Motor neuron (in vitro differentiated cells): ENCODE results near the gene MARCO. TPM values are rescaled to one million over a fixed set of nuclear protein-coding genes. Genes with fewer than 3 reads are reported as not detected.
A peak's percentile ranks its signal among the peaks of the same experiment; 100 is the strongest.

Experiments
- ATAC-seq, 8 experiments: fragments of 200-7000 bp; cut with Tn5 transposase; replicated peaks in 6 of 8; 2 replicates each; pipeline ENCODE4 v1.8.0; 2021; ENCODE audit warnings: mild to moderate bottlenecking in 8 of 8, moderate library complexity in 8 of 8
- H3K27ac ChIP-seq, 2 donors: fragments of 250-450 bp; sonication (Bioruptor Pico); 2 replicates each; pipeline ENCODE4 v1.9.0; 2021; ENCODE audit warnings: antibody characterized with exemption in 2 of 2, mild to moderate bottlenecking in 2 of 2, moderate library complexity in 1 of 2
- H3K4me1 ChIP-seq, 2 donors: fragments of 250-450 bp; sonication (Bioruptor Pico); replicated peaks in 1 of 2; 2 replicates each; pipeline ENCODE4 v1.6.1; 2021; ENCODE audit warnings: antibody characterized with exemption in 2 of 2, mild to moderate bottlenecking in 2 of 2, moderate library complexity in 1 of 2
- H3K4me3 ChIP-seq, 5 donors: fragments of 250-450 bp; sonication (Bioruptor Pico); 2 replicates each; pipeline ENCODE4 v1.9.0; 2021; ENCODE audit warnings: antibody characterized with exemption in 5 of 5, mild to moderate bottlenecking in 5 of 5, moderate library complexity in 4 of 5
- WGBS, 10 experiments: fragments of 450-650 bp; shearing (Covaris generic); methylation state at CpG; one replicate each; pipeline ENCODE4 v1.0.0; 2022; 5-methylcytosine and 5-hydroxymethylcytosine counted together
- in situ Hi-C, 9 experiments: fragments of 400-800 bp; cut with MboI; loops; one replicate each; pipeline ENCODE4 v1.15.0; 2021; ENCODE audit warnings: low sequenced_read_pairs in 9 of 9, low pct_unique_long_range_greater_than_20kb in 2 of 9; ENCODE audit not compliant: unreplicated experiment in 9 of 9
- total RNA-seq, 8 experiments: library from RNA; unstranded; fragments of 300-600 nt; gene quantifications; 2 replicates each; pipeline versions ENCODE4 v1.2.3 to v1.2.4, GENCODE V29; 2022

Gene MARCO, protein sequence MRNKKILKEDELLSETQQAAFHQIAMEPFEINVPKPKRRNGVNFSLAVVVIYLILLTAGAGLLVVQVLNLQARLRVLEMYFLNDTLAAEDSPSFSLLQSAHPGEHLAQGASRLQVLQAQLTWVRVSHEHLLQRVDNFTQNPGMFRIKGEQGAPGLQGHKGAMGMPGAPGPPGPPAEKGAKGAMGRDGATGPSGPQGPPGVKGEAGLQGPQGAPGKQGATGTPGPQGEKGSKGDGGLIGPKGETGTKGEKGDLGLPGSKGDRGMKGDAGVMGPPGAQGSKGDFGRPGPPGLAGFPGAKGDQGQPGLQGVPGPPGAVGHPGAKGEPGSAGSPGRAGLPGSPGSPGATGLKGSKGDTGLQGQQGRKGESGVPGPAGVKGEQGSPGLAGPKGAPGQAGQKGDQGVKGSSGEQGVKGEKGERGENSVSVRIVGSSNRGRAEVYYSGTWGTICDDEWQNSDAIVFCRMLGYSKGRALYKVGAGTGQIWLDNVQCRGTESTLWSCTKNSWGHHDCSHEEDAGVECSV
- total RNA-seq, result 1 to 10 TPM in 1 of 8 experiments, not detected in 7; 1.6 TPM

DNA sequence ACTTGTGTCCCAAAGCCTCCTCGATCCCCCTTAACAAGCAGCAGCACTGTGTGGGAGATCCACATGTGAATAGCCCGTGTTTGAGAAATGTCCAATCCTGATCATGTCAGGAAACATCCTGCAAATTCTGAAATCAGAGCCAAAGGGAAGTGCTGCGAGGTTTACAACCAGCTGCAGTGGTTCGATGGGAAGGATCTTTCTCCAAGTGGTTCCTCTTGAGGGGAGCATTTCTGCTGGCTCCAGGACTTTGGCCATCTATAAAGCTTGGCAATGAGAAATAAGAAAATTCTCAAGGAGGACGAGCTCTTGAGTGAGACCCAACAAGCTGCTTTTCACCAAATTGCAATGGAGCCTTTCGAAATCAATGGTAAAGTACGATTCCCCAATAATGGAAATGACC, at the start of gene MARCO:
MARCO (plus strand) TSS at position 164 of the 400 bp plus-strand sequence; CDS start at position 271, 107 bp downstream.
- no peak for ATAC-seq
- no peaks in the 10 kb centered on the region for H3K4me1 ChIP-seq
- in situ Hi-C loops, result no loop called here
- H3K4me3 ChIP-seq, result no peak within 1 kb of the TSS
- WGBS, 10 experiments, result 6 to 100% (median 67%) methylated on average over 1 to 7 of the region's 7 CpGs
- no peak within 1 kb of the TSS for H3K27ac ChIP-seq

DNA sequence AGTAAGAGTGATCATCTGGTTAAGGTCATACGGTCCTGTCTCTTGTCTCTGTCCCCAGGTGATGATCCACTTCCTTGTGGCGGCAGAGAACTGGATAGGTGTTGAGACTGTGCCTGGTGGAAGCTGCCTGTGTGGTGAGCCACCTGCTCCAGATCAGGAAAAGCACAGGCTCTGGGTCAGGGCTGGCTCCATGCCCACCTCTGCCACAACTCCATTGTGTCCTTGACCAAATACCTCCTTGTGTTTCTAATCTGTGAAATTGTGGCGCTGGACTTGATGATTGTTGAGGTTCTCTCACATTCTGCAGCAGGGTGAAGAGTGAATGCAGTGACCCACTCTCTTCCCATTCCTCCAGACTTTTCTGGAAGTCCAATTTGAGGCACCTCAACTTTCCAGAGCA, 48.9 kb upstream of the MARCO start:
- Histone ChIP-seq H3K4me1 (no peaks in the 10 kb centered on the region), H3K4me3 (no peak overlapping the region), H3K27ac (no peak overlapping the region)
- in situ Hi-C loops, result loop anchor here in 4 of 9 experiments (25.0 kb wide), 5 partner anchors 269 to 419 kb away; partner anchors contain the start of gene C1QL2 (in 1 of the 4)
- WGBS, 10 experiments, result 40 to 100% (median 83%) methylated on average over 1 to 3 of the region's 3 CpGs; no CpG with 5 or more reads in 5 of the 10 experiments
- ATAC-seq, result no peak

DNA sequence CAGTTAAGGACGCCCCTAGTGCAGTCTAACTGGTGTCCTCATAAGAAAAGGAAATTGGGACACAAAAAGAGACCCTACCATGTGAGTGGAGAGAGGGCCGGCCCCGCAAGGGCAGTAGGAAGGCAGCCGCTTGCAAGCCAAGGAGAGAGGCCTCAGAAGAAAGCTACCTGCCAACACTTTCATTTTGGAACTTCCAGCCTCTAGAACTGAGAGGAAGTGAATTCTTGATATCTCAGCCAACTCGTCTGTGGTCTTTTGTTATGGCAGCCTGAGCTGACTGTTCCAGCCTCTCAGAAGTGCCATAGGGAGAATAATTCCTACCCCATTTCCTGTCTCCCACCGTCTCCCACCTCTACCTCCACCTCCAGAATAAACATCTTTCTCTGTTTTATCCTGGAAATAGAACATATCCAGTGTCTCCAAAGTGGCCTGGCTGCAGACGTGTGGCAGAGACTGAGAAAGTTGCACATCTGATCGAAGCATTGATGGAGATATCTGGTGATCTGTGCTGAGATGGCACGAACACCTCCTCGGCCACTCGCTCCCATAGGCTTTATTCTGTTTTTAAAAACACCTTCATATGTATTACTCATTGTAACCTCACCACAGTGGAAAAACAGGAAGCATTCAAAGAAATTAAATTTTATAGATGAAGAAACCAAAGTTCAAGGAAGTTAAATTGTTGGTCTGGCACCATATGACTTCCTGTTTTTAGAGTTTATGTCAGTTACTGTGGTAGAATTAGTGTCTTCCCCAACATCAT, 39.5 kb upstream of the MARCO start:
- Histone ChIP-seq H3K27ac (no peak overlapping the region), H3K4me3 (no peak overlapping the region), H3K4me1 (no peaks in the 10 kb centered on the region)
- no peak for ATAC-seq
- WGBS, 10 experiments, result 47 to 89% (median 87%) methylated on average over 1 to 7 of the region's 11 CpGs; no CpG with 5 or more reads in 3 of the 10 experiments
- in situ Hi-C loops, result no loop called here

DNA sequence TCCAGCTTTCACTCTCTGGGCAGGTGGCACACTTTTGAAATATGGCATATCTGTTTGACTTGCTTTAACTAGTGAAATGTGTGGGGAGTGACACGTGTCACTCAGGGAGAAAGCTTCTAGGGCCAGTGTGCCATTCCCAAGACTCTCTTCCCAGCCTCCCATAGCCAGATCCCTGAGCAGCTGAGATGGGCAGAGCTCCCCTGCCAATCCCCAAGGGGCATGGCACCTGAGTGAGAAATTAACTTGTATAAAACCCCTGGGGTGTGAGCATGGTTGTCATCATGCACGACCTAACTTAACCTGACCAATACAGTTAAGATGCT, 39.0 kb upstream of the MARCO start:
- Histone ChIP-seq H3K27ac (no peak overlapping the region), H3K4me3 (no peak overlapping the region), H3K4me1 (no peaks in the 10 kb centered on the region)
- in situ Hi-C loops, result no loop called here
- no peak for ATAC-seq
- 0 to 100% (median 51%) methylated on average over 1 to 2 of the region's 2 CpGs; no CpG with 5 or more reads in 4 of the 10 experiments for WGBS, 10 experiments

DNA sequence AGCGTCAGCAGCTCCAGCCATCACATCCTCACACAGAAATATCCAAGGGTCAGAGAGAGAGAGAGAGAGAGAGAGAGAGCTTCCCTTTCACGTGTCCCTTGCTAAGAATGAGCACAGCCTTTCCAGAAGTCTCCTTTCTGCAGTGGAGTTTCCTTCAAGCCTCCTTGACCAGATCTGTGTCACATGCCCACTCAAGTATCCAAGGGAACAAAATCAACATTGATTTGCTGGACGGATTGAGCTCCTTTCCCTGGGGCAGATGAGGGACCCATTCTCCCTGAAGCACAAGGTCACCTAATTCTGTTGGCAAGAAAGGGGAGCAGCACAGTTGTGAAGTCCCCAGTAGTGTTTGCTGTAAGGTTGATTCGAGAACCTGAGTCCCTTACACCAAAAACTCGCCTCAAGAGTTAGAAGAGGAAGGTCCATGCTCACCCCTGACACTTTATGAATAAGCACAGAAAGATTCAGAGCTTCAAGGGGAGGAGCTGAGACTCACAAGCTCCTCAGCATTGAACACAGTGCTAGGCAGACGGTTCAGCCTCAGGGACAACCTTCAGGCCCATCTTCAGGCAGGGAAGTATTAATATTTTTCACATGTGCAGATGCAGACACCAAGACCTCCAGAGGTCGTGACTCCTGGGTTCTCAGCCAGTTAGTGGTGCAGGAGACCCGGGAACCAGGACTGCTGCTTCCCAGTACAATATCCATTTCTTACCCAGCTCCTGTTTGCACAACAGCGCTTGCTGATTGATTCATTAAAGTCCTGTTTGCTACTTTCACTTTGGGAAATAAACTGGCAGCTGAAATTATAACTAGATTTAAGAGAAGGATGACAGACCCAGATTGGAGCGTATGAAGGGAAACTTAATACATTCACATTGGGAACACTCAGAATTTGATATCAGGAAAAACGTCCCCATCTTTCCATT, 38.2 kb upstream of the MARCO start:
- Histone ChIP-seq H3K4me1 (no peaks in the 10 kb centered on the region), H3K4me3 (no peak overlapping the region), H3K27ac (no peak overlapping the region)
- in situ Hi-C loops, result no loop called here
- peak in 2 of 8 experiments; percentile 64 to 74 for ATAC-seq
- 20 to 100% (median 68%) methylated on average over 1 to 9 of the region's 11 CpGs for WGBS, 10 experiments

DNA sequence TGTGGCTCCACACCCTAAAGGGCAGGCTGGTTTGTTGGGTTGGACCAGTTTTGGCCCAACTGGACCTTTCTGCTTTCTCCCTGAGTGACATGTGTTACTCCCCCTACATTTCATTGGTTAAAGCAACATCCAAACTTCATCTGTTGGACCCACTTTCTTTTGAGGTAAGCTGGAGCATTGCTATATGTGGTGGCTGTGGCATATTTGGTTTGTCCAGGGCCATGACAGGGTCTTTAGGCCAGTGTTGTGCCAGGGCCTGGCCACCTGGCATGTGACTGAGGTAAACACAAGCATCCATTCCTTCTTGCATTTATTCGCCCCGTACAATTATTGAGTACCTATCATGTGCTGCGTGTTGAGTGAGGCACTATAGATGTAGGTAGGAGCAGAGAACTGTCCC, 36.8 kb upstream of the MARCO start:
- 63 to 100% (median 96%) methylated on average over 2 to 3 of the region's 3 CpGs; no CpG with 5 or more reads in 6 of the 10 experiments for WGBS, 10 experiments
- Histone ChIP-seq H3K4me3 (no peak overlapping the region), H3K4me1 (no peaks in the 10 kb centered on the region), H3K27ac (no peak overlapping the region)
- ATAC-seq, result no peak
- in situ Hi-C loops, result no loop called here

DNA sequence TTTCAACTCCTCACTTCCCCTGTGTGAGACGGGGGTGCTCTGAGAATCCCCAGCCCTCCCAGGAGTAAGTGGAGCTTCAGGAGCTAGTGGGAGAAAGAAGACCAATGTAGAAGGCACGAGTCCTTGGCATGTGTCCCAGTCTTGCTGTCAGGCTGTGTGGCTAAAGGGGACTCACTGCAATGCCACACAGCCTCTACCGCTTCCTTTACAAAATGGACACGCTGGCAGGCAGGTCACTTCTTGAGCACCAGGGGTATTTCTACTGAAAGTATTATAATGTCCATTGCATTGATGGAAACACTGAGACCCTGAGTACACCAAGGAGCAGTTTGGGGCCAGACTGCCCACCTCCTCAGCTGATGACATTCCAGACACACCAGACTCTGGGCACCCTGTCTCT, 35.8 kb upstream of the MARCO start:
- Histone ChIP-seq H3K4me3 (no peak overlapping the region), H3K4me1 (no peaks in the 10 kb centered on the region), H3K27ac (no peak overlapping the region)
- in situ Hi-C loops, result no loop called here
- WGBS, 10 experiments, result 40 to 100% (median 96%) methylated on average over 1 to 4 of the region's 4 CpGs; no CpG with 5 or more reads in 4 of the 10 experiments
- no peak for ATAC-seq

DNA sequence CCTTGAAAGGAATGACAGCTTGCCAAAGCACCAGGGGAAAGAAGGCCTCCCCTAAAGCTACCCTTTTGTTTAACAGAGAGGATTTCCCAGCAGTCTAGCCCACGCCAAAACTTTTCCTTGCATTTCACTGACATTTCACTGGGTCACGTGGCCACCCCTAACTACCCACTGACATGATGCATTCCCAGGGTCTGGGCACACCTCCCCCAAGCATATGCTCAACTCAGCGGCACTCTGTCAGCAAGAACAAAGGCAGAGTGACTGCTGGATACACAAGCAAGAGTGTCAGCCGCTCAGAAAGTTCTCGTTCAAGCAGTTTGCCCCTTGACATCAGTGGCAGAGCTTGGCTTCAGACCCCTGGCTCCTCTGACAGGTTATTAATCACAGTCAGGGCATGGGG, 34.2 kb upstream of the MARCO start:
- no peak overlapping the region for H3K4me3 ChIP-seq
- no peak overlapping the region for H3K27ac ChIP-seq
- in situ Hi-C loops, result no loop called here
- H3K4me1 ChIP-seq, result no peaks in the 10 kb centered on the region
- ATAC-seq, result no peak
- WGBS, 10 experiments, result 0 to 38% (median 8%) methylated on average over 2 to 3 of the region's 5 CpGs; no CpG with 5 or more reads in 4 of the 10 experiments

DNA sequence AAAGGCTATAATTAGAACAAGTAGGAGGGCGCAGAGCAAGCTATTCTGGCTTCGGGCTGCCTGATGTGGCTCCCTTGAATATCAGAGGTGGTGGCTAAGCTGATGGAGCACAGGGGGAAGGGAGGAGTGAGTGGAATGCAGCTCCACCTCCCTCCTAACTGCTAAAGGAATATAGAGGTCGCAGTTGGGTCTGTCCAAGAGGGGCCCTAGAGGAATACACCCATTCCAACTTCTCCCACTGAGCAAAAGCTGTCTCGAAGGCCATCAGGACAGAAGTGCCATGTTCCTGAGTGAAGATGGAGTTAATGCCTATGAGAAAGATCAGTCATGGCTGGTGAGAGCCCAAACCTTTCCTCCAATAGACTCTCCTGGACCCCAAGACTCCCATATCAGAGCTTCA, 32.8 kb upstream of the MARCO start:
- H3K27ac ChIP-seq, result no peak overlapping the region
- WGBS, 10 experiments, result 8 to 100% (median 70%) methylated on average over 2 to 4 of the region's 4 CpGs; no CpG with 5 or more reads in 3 of the 10 experiments
- H3K4me1 ChIP-seq, result peaks cover 0 to 12% of the 10 kb centered on the region in 2 donors
- no peak overlapping the region for H3K4me3 ChIP-seq
- no peak for ATAC-seq
- in situ Hi-C loops, result no loop called here

DNA sequence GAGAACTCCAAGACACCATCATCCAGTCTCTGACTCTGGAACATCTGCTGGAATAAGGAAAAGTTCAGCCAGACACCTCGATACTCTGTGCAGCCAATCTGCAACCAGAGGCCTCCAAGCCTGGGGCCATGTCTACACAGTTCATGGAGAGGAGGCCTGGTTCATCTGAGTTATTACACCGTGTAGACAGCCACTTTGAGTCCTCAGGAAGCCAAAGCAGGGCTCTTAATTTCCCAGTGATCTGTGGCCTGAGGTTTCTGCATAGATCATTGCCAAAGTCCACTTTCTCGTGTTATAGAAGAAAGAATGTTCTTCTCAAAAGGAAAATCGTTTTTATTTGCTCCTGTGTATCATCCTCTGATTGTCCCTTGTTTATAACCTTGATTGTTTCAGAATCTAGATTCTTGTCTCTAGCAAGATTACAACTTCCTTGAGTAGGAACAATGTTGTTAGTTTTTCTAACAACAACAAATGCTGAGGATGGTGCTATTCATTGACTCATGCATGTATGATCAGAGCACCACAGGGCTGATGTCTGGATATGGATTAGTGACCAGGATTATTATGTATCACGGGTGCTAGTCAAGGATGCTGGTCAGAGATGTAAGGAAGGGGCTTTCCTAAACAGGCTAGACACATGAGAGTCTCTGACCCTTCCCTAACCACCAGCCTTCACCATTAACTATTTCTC, 30.7 kb upstream of the MARCO start:
- in situ Hi-C loops, result no loop called here
- no peak overlapping the region for H3K27ac ChIP-seq
- 0 to 77% (median 30%) methylated on average over 1 to 4 of the region's 5 CpGs; no CpG with 5 or more reads in 2 of the 10 experiments for WGBS, 10 experiments
- no peak for ATAC-seq
- H3K4me1 ChIP-seq, result peaks cover 0 to 12% of the 10 kb centered on the region in 2 donors
- no peak overlapping the region for H3K4me3 ChIP-seq

DNA sequence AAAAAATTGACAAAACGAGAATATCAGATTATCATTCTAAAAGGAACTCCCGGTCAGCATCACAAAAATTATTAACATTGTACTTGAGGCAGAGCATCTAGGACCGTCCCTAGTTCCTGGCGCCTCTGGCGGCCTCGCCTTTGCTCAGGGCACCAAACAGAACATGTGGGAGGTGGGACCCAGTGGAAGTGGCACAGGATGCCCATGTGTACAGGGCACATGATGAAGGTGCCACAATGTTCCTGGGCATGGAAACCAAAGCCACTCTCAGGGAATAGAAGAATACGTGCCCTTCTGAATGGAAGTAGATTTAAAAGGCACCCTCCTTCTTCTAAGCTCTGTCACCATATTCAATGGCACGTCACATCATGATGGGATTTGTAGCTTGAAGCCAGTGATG, 30.1 kb upstream of the MARCO start:
- ATAC-seq, result no peak
- in situ Hi-C loops, result no loop called here
- Histone ChIP-seq H3K27ac (no peak overlapping the region), H3K4me3 (no peak overlapping the region), H3K4me1 (peaks cover 0 to 12% of the 10 kb centered on the region in 2 donors)
- WGBS, 10 experiments, result 23 to 96% (median 70%) methylated on average over 1 to 7 of the region's 8 CpGs; no CpG with 5 or more reads in 2 of the 10 experiments
